T-cell (primary cell): ENCODE measurements around the gene TACO1. TPM values are rescaled to one million over a fixed set of nuclear protein-coding genes. Genes with fewer than 3 reads are reported as not detected.
A peak's percentile ranks its signal among the peaks of the same experiment; 100 is the strongest.

Experiments
- ATAC-seq, 4 experiments: fragments of 200-7000 bp in 3 of 4; fragments of 150-1000 bp in 1 of 4; cut with Tn5 transposase; replicated peaks in 1 of 4; 1 replicate in 3 of 4; 2 replicates in 1 of 4; pipeline ENCODE4 v1.10.0; 2021; ENCODE audit warnings: moderate library complexity in 3 of 4, mild to moderate bottlenecking in 2 of 4, moderate number of reproducible peaks in 1 of 4
- CTCF ChIA-PET, 2 donors: fragments of 300-600 bp; sonication (Branson Sonifier 250); formaldehyde crosslinking; loops; one replicate each; lab custom pipeline; 2022; ENCODE audit warnings: antibody characterized with exemption in 2 of 2; lab: Charles Lee
- POLR2A ChIA-PET, 2 donors: fragments of 300-600 bp; sonication (Branson Sonifier 250); formaldehyde crosslinking; loops; one replicate each; lab custom pipeline; 2022; ENCODE audit warnings: antibody characterized with exemption in 2 of 2; lab: Charles Lee
- DNase-seq, 35 experiments: peaks; one replicate each; pipeline versions ENCODE4 v3.0.0 to v3.0.0-alpha.2; 2013 to 2023
- H3K27ac ChIP-seq: one replicate; pipeline ENCODE4 v1.5.1; 2013; ENCODE audit warnings: low read length
- H3K27me3 ChIP-seq, 2 experiments: replicated peaks in 1 of 2; 1 replicate in 1 of 2; 2 replicates in 1 of 2; pipeline versions ENCODE4 v1.6.1 to v1.7.0; 2013; ENCODE audit warnings: low read length in 1 of 2, mixed read lengths in 1 of 2; ENCODE audit not compliant: control insufficient read depth in 2 of 2, insufficient read depth in 2 of 2; ENCODE audit errors: extremely low read depth in 1 of 2
- H3K36me3 ChIP-seq, 2 donors: 1 replicate in 1 of 2; 2 replicates in 1 of 2; pipeline versions ENCODE4 v1.6.1 to v1.7.0; 2013; ENCODE audit warnings: low read length in 1 of 2; ENCODE audit not compliant: control insufficient read depth in 2 of 2, insufficient read depth in 1 of 2; ENCODE audit errors: extremely low read depth in 1 of 2
- H3K4me1 ChIP-seq, 2 experiments: 1 replicate in 1 of 2; 2 replicates in 1 of 2; pipeline versions ENCODE4 v1.6.1 to v1.7.0; 2013; ENCODE audit warnings: low read length in 2 of 2, mixed read lengths in 1 of 2; ENCODE audit not compliant: insufficient read depth in 2 of 2, control insufficient read depth in 1 of 2; ENCODE audit errors: extremely low read depth in 1 of 2
- H3K4me3 ChIP-seq, 2 donors: 1 replicate in 1 of 2; 2 replicates in 1 of 2; pipeline versions ENCODE4 v1.5.1 to v1.7.0; 2013; ENCODE audit warnings: mild to moderate bottlenecking in 2 of 2, low read length in 1 of 2, moderate library complexity in 1 of 2; ENCODE audit not compliant: control insufficient read depth in 1 of 2; ENCODE audit errors: extremely low read depth in 1 of 2
- H3K9me3 ChIP-seq: 2 replicates; pipeline ENCODE4 v1.7.0; 2013
- H3K27ac Mint-ChIP-seq, 2 donors: one replicate each; pipeline ENCODE4 v1.8.0; 2020 to 2021; ENCODE audit warnings: mild to moderate bottlenecking in 2 of 2, mixed read lengths in 2 of 2
- H3K27me3 Mint-ChIP-seq, 2 donors: one replicate each; pipeline ENCODE4 v1.8.0; 2021 to 2022; ENCODE audit warnings: mixed read lengths in 2 of 2
- H3K36me3 Mint-ChIP-seq: one replicate; pipeline ENCODE4 v1.8.0; 2021; ENCODE audit warnings: mixed read lengths
- H3K4me1 Mint-ChIP-seq, 3 donors: one replicate each; pipeline ENCODE4 v1.8.0; 2020 to 2022; ENCODE audit warnings: mixed read lengths in 3 of 3, mild to moderate bottlenecking in 1 of 3
- H3K4me3 Mint-ChIP-seq, 3 donors: one replicate each; pipeline ENCODE4 v1.8.0; 2020 to 2022; ENCODE audit warnings: mild to moderate bottlenecking in 3 of 3, mixed read lengths in 3 of 3, moderate library complexity in 3 of 3
- H3K9me3 Mint-ChIP-seq, 3 donors: one replicate each; pipeline ENCODE4 v1.8.0; 2020 to 2022; ENCODE audit warnings: mixed read lengths in 3 of 3
- WGBS: methylation state at CpG from one replicate; pipeline ENCODE4 v1.1.5; 2013; ENCODE audit warnings: missing lambda C conversion rate; ENCODE audit not compliant: insufficient coverage; 5-methylcytosine and 5-hydroxymethylcytosine counted together
- total RNA-seq, 35 experiments: library from RNA in 6 of 35; stranded (reverse) in 6 of 35; fragments of 120-200 nt in 1 of 35; gene quantifications; one replicate each; pipeline versions ENCODE4 v1.2.1 to v1.2.4 and lab custom pipeline; 2013 to 2026

Gene TACO1
- total RNA-seq, 5 donors from 2014 or later (not counting 1 experiment from before 2014, with no cell fraction given) = 10.9 to 20.5 (median 18.8) TPM

GRCh38 chr17:63578027-63578768, 22.5 kb upstream of the TACO1 start:
- peaks cover 40% of the 10 kb centered on the region for H3K36me3 Mint-ChIP-seq
- no peaks in the 10 kb centered on the region for H3K4me1 ChIP-seq
- peaks cover 20 to 28% (median 23%) of the 10 kb centered on the region in 3 donors for H3K4me1 Mint-ChIP-seq
- H3K27ac Mint-ChIP-seq = peak overlapping the region in 1 of 2 donors; percentile 39
- no peaks in the 10 kb centered on the region for H3K9me3 ChIP-seq
- no peaks in the 10 kb centered on the region for H3K27me3 Mint-ChIP-seq
- no peak overlapping the region for H3K4me3 Mint-ChIP-seq
- no peak overlapping the region for H3K27ac ChIP-seq
- no peak overlapping the region for H3K4me3 ChIP-seq
- no peak for ATAC-seq
- H3K9me3 Mint-ChIP-seq = no peaks in the 10 kb centered on the region
- WGBS = 89% methylated on average over 7 of the region's 7 CpGs
- H3K36me3 ChIP-seq = peaks cover 6 to 46% of the 10 kb centered on the region in 2 donors
- ChIA-PET POLR2A (interaction anchor here in 1 of 2 donors (0.5 kb wide), 1 partner anchor 8 kb away, joined by 5 read pairs; no protein-coding TSS in a partner anchor), CTCF (no interaction called here)
- DNase-seq = no peak
- H3K27me3 ChIP-seq = no peaks in the 10 kb centered on the region

GRCh38 chr17:63578769-63579111, 22.0 kb upstream of the TACO1 start:
- 88% methylated on average over 1 of the region's 5 CpGs for WGBS
- POLR2A ChIA-PET = interaction anchor here in 1 of 2 donors (0.5 kb wide), 1 partner anchor 8 kb away, joined by 5 read pairs; no protein-coding TSS in a partner anchor
- DNase-seq (no peak), ATAC-seq (no peak)
- Mint-ChIP-seq H3K27ac (no peak overlapping the region), H3K36me3 (peaks cover 42% of the 10 kb centered on the region), H3K9me3 (no peaks in the 10 kb centered on the region), H3K4me3 (no peak overlapping the region), H3K27me3 (no peaks in the 10 kb centered on the region), H3K4me1 (peaks cover 19 to 28% (median 24%) of the 10 kb centered on the region in 3 donors)
- H3K27ac ChIP-seq = no peak overlapping the region
- H3K4me1 ChIP-seq = no peaks in the 10 kb centered on the region
- CTCF ChIA-PET = no interaction called here
- H3K36me3 ChIP-seq = peaks cover 6 to 51% of the 10 kb centered on the region in 2 donors
- H3K27me3 ChIP-seq = no peaks in the 10 kb centered on the region
- H3K4me3 ChIP-seq = no peak overlapping the region
- H3K9me3 ChIP-seq = no peaks in the 10 kb centered on the region

- H3K9me3 ChIP-seq = no peaks in the 10 kb centered on the region
- WGBS = 96% methylated on average over 6 of the region's 11 CpGs
- no peak overlapping the region for H3K27ac Mint-ChIP-seq
- H3K27me3 Mint-ChIP-seq = no peaks in the 10 kb centered on the region
- no peak overlapping the region for H3K4me3 Mint-ChIP-seq
- H3K4me3 ChIP-seq = no peak overlapping the region
- peaks cover 10 to 55% of the 10 kb centered on the region in 2 donors for H3K36me3 ChIP-seq
- no peaks in the 10 kb centered on the region for H3K9me3 Mint-ChIP-seq
- peaks cover 15 to 25% (median 25%) of the 10 kb centered on the region in 3 donors for H3K4me1 Mint-ChIP-seq
- H3K36me3 Mint-ChIP-seq = peaks cover 41% of the 10 kb centered on the region
- ATAC-seq (no peak), DNase-seq (no peak)
- no peak overlapping the region for H3K27ac ChIP-seq
- H3K27me3 ChIP-seq = no peaks in the 10 kb centered on the region
- POLR2A ChIA-PET = interaction anchor here in 1 of 2 donors (0.6 kb wide), 2 partner anchors 11 to 25 kb away, joined by 3 read pairs; no protein-coding TSS in a partner anchor
- peaks cover 0 to 1% of the 10 kb centered on the region in 2 experiments for H3K4me1 ChIP-seq
- CTCF ChIA-PET = interaction anchor here in 1 of 2 donors (0.6 kb wide), 1 partner anchor 129 kb away, joined by 3 read pairs; no protein-coding TSS in a partner anchor
Observed at GRCh38 chr17:63579633-63580032, 21.1 kb upstream of the TACO1 start.

GRCh38 chr17:63587770-63588169, 12.9 kb upstream of the TACO1 start:
- WGBS = no CpG with 5 or more reads among the region's 5 CpGs
- Histone ChIP-seq H3K27me3 (no peaks in the 10 kb centered on the region), H3K9me3 (no peaks in the 10 kb centered on the region), H3K4me1 (peaks cover 6 to 14% of the 10 kb centered on the region in 2 experiments), H3K4me3 (no peak overlapping the region), H3K27ac (no peak overlapping the region), H3K36me3 (peaks cover 25 to 74% of the 10 kb centered on the region in 2 donors)
- DNase-seq (no peak), ATAC-seq (no peak)
- peaks cover 17 to 24% (median 19%) of the 10 kb centered on the region in 3 donors for H3K4me1 Mint-ChIP-seq
- no peaks in the 10 kb centered on the region for H3K9me3 Mint-ChIP-seq
- no peak overlapping the region for H3K27ac Mint-ChIP-seq
- peaks cover 54% of the 10 kb centered on the region for H3K36me3 Mint-ChIP-seq
- ChIA-PET POLR2A (no interaction called here), CTCF (interaction anchor here (0.7 kb wide), 4 partner anchors 19 to 277 kb away, joined by 3 to 7 read pairs (median 3); partner anchors contain the start of gene CCDC47 (in 1 of the 2))
- no peaks in the 10 kb centered on the region for H3K27me3 Mint-ChIP-seq
- no peak overlapping the region for H3K4me3 Mint-ChIP-seq

GRCh38 chr17:63588797-63589196, 11.9 kb upstream of the TACO1 start:
- no peaks in the 10 kb centered on the region for H3K27me3 Mint-ChIP-seq
- H3K27me3 ChIP-seq = no peaks in the 10 kb centered on the region
- no peak overlapping the region for H3K4me3 Mint-ChIP-seq
- CTCF ChIA-PET = no interaction called here
- H3K27ac Mint-ChIP-seq = no peak overlapping the region
- peaks cover 6 to 14% of the 10 kb centered on the region in 2 experiments for H3K4me1 ChIP-seq
- peaks cover 48% of the 10 kb centered on the region for H3K36me3 Mint-ChIP-seq
- H3K27ac ChIP-seq = no peak overlapping the region
- H3K36me3 ChIP-seq = peaks cover 25 to 69% of the 10 kb centered on the region in 2 donors
- no peak for DNase-seq
- no peaks in the 10 kb centered on the region for H3K9me3 Mint-ChIP-seq
- WGBS = 96% methylated on average over 10 of the region's 11 CpGs
- POLR2A ChIA-PET = interaction anchor here in 1 of 2 donors (0.6 kb wide), 1 partner anchor 162 kb away, joined by 3 read pairs; no protein-coding TSS in a partner anchor
- peaks cover 14 to 21% (median 16%) of the 10 kb centered on the region in 3 donors for H3K4me1 Mint-ChIP-seq
- no peak for ATAC-seq
- no peaks in the 10 kb centered on the region for H3K9me3 ChIP-seq
- H3K4me3 ChIP-seq = no peak overlapping the region

GRCh38 chr17:63589646-63590045, 11.0 kb upstream of the TACO1 start:
- Mint-ChIP-seq H3K27me3 (no peaks in the 10 kb centered on the region), H3K27ac (peak overlapping the region in 1 of 2 donors; percentile 60), H3K4me1 (peaks cover 11 to 17% (median 13%) of the 10 kb centered on the region in 3 donors), H3K4me3 (no peak overlapping the region), H3K9me3 (no peaks in the 10 kb centered on the region), H3K36me3 (peaks cover 45% of the 10 kb centered on the region)
- Histone ChIP-seq H3K4me3 (no peak overlapping the region), H3K4me1 (peaks cover 6 to 13% of the 10 kb centered on the region in 2 experiments), H3K9me3 (no peaks in the 10 kb centered on the region), H3K27ac (no peak overlapping the region), H3K36me3 (peaks cover 21 to 64% of the 10 kb centered on the region in 2 donors), H3K27me3 (no peaks in the 10 kb centered on the region)
- ChIA-PET POLR2A (no interaction called here), CTCF (interaction anchor here in 1 of 2 donors (0.6 kb wide), 1 partner anchor 1608 kb away, joined by 3 read pairs; no protein-coding TSS in a partner anchor)
- no peak for DNase-seq
- WGBS = 100% methylated on average over 1 of the region's 1 CpG
- ATAC-seq = no peak
